Activated T-cell treated with anti-CD3 and anti-CD28 coated beads, Interleukin-2, amount 50 U/mL, for 1 hour (primary cell): ENCODE results near the gene MVB12B.

Experiments used
- DNase-seq: peaks from one replicate; pipeline ENCODE4 v3.0.0-alpha.2; 2020

MVB12B gene

DNA sequence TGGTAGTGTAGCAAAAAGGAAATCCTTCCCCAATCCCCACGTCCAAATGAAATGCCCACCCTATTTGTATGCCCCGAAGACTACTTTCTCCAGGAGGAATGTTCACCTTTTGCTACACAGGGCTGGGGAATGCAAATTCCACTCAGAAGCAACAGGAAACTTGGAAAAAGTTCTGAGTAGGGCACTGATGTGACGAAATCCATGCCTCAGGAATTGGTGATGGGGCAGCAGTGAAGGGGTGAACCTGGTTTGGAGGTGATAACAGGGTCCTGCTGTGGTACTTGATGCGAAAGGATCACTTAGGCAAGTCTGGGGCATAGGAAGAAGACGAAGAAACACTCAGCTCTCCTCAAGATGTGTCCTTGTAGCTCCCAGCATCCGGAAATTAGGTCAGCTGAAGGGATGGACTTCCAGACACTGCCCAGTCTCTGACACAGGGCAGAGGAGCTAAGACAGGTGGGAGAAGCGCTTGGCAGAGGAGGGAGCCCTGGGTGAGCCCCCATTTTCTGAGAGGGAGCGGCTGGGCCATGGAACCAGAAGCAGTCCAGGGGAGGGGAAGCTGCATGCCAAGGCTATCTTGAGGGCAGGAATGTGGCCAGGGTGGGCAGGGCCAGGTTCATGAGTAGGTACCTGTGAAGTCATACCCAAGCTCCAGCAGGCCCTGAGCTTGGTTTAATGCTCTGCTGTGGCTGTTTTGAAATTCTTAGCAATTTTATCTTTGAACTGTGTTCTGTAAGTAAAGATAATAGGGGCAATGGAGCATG lies 22.2 kb upstream of the MVB12B start:
- no peak for DNase-seq

DNA sequence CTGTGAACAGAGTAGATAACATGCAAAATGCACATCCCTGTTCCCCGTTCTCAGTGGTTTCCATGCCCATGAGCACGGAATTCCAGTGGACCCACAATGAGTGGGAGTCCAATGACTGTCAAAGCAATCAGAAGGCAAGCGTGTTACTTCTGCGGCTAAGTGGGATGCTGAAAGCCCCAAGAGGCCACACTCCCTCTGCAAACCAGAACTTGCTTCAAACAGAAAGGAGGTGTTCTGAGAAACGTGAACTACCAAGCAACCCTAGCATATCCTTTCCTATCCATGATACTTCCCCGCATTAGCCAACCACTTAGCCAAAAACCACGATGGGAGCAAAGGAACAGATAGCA lies 21.7 kb upstream of the MVB12B start:
- DNase-seq: no peak

DNA sequence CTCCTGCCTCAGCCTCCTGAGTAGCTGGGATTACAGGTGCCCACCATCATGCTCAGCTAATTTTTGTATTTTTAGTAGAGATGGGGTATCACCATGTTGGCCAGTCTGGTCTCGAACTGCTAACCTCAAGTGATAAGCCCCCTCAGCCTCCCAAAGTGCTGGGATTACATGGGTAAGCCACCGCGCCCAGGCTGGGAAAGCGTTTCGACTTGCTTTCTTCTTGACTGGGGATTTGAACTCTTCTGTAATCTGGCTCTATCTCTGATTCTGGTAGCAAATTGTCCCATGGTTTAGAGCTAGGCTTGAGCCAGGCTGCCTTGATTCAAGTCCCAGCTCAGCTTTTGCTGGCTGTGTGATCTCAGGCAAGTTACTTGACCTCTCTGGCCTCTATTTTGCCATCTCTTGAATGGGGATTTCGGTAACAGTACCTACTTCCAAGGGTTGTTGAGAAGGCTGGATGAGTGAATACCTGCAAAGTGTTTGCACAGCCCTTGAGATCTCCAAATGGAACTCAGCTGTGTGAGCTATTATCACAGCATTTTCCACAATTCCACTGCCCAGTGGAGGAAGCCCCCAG lies 20.5 kb upstream of the MVB12B start:
- no peak for DNase-seq

DNA sequence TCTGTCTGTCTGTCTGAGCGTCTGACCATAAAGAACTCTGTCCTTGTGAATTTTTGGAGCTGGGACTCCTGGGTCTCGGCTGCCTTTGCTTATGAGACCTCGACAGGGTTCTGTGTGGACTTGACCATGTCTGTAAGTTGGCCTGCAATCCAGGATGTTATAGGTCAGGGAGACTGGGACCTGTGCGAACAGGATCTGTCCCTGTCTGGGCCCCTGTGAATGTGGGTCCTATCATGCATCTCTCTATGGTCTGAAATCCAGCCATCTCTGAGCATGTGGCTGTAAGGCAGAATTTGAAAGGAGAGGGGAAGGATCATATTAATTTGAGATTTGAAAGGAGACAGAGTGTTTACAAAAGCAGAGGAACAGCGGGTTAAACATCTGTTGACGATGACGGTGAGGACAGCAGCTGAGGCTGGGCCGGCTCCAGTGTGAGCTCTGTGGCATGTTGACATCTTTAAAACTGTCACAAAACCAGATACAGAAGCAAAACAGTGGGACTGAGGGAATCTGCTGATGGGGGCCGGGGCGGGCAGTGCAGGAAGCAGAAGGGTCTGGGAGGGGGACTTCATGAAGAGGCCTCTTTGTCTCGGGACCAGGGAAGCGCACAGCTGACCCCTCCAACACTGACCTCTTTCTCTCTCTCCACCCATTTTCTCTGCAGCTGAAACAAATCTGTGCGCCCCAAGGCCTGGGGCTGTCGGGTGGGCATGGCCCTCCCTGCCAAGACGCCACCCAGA lies 19.1 kb upstream of the MVB12B start:
- no peak for DNase-seq

DNA sequence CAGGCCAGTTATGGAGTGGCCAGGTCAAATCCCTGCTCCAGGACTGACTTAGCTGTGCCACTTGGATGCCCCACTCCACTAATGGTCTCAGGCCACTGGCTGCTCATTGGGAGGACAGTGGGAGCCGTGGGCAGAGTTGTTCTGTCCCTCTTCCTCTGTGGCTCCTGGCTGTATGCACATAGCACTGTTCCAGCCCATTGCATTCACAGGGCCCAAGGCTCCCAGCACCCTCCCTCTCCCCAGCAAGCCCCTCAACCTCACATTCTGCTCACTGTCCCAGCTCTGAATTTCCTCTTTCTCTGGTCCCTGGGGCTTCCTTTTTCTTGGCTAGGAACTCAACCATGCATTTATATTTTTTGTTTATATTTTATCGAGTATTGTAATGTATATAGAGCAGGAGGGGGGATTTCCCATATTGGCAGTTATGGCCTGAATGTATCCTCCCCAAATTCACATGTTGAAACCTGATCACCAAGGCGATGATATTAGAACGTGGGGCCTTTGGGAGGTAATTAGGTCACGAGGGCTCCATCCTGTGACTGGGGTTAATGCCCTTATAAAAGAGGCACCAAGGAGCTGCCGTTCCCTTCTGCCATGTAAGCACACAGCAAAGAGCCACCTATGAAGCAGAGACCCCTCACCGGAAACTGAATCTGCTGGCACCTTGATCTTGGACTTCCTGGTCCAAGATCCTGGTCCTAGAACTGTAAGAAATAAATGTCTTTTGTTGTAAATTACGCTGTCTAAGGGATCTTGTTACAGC lies 17.0 kb upstream of the MVB12B start:
- DNase-seq: no peak

DNA sequence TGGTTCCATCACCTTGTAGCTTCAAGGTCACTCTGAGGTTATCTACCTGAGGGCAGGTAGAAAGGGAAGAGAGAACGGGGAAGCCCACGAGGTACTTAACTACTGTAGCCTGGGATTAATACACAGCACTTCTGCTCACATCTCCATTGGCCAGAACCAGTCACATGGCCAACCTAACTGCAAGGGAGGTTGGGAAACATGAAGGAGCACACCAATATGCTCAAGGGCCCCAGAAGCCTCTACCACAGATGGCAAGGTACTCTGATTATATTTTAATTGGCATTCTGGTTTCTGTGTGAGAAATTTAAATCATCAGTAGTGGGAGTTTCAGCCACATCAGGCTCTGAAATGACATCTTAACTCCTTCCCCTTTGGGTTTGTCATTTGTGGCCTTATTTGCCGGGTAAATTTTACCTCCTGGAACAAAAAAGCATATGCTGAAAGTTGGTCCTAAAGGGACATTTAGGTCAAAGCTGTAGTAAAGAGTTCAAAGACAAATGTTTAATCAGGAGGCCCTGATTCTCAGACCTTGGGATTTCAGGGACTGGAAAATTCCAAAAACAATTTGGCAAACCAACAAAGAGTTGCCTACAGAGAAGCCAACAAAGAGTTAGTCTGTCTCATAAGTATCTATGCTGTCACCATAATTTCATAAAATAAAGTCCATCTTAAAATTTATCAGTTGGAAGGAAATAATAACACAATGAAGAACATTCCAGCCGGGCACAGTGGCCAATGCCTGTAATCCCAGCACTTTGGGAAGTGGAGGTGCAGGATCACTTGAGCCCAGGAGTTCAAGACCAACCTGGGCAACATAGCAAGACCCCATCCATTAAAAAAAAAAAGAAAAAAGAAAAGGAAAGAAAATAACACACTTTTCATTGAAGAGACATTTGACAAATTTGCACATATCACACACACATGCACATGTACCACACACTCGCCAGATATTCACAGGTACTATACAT lies 13.8 kb upstream of the MVB12B start:
- DNase-seq: no peak

DNA sequence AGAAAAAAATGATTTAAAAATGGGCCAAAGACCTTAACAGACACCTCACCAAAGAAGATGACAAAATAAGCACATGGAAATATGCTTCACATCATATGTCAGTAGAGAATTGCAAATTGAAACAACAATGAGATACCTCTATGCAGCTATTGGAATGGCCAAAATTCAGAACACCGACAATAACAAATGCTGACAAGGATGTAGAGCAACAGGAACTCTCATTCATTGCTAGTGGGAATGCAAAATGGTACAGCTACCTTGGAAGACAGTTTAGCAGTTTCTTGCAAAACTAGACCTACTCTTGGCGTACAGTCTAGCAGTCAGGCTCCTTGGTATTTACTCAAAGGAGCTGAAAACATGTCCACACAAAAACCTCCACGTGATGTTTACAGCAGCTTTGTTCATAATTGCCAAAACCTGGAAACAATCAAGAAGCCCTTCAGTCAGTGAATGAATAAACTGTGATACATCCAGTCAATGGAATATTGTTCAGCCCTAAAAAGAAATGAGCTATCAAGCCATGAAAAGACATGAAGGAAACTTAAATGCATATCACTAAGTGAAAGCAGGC lies 10.5 kb upstream of the MVB12B start:
- DNase-seq: no peak

DNA sequence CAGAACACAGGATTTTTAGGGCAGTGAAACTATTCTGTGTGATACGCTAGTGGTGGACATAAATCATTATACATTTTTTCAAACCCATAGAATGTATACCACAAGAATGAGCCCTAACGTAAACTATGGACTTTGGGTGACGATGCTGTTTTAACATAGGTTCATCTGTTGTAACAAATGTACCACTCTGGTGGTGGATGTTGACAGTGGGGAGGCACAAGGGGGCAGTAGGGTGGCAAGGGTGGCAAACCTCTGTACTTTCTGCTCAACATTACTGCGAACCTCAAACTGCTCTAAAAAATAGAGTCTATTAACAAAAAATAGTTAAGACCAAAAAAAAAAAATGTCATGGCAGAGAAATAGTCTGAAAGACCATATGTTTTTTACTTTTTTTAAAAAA lies 9.1 kb upstream of the MVB12B start:
- peak; percentile 50 for DNase-seq

DNA sequence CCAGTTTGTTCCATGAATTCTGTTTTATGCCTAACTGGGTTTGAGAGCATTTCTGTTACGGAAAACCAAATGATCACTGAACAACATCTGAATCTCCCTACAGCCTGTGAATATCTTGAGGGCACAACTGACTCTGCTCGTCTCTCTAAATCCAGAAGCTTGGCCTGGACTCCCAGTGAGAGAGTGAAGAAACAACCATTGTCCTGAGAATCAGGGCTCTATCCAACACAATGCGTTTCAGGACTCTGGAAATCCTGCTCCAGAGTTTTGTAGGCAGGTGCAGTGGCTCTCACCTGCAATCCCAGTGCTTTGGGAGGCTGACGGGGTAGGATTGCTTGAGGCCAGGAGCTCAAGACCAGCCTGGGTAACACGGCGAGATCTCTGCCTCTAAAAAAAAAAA lies 7.8 kb upstream of the MVB12B start:
- no peak for DNase-seq

DNA sequence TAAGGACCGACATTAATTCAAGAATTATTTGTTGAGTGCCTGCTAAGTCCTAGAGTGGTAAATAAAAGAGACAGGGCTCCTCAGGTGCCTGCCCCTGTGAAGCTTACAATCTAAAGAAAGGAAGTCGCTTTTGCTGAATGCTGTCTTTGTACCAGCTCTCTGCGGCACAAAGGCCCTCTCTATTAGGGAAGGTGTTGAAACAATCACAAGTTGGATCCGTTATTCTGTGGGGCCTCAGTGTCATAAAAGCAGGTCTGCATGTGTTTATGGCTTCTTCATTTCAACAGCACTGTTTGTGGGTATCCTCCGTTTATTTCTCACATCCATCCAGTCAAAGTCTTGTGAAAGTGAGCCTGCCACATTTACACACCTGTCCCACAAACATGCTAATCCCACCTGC lies 7.0 kb upstream of the MVB12B start:
- DNase-seq: no peak

DNA sequence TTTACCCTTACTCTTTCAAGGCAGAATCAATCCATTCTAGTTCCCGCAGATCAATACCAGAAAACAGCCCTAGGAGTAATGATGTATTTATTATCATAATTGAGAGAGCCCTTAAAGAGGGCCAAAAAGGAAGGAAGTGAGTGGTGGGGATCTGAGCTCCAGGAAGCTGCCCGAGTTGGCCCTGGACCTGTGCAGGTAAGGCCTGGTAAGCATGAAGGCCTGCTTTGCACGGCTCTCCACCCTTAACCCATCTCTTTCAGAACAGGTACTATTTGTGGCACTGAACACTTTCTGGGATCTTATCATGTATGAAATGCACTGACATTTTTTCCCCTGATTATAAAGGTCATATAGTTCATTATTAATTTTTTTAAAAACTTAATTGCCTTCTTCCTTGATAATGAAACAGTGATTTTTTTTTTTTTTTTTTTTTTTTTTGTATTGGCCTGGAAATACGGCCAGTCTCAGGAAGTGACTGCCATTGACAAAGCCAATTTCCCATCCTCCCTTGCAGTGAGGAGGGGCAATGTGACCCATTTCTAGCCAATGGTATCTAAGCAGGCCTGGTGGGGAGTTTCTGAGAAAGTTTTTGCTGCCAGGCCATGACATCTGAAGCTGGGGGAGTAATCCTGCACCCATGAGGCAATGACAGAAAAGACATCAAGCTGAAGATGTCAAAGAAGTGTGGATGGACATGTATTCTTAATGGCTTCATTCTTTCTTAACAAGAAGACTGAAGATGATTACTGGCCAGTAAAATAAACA lies 6.3 kb upstream of the MVB12B start:
- DNase-seq: no peak

DNA sequence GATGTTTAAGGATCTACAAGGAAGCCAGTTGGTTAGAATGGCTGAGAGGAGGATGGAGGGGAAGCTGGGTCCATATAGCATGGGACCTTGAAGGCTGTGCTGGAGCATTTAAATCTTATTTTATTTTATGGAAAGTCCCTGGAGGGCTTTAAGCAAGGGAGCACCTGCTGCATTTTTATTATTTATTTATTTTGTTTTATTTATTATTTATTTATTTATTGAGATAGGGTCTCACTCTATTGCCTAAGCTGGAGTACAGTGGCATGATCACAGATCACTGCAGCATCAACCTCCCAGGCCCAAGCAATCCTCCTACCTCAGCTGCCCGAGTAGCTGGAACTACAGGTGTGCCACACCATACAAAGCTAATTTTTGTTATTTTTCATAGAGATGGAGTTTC lies 4.9 kb upstream of the MVB12B start:
- DNase-seq: no peak

DNA sequence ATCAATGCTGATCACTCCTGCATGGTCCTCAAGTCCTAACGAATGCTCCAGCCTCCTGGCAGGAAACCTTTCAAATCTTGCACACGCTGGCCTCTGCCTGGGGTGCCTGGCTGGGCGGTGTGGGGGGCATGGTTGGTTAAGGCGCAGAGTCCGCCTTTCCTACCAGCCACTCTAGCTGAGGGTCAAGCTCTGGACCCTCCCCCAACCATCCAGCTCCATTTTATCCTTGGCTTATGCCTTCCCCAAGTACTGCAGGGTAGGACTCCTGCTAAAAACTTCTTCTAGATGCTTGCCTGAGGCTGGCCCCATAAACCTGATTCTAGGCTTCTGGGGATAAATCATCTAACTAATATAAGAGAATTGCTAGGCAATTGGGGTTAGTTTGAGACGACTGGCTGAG lies 808 bp upstream of the MVB12B start:
- DNase-seq: no peak

DNA sequence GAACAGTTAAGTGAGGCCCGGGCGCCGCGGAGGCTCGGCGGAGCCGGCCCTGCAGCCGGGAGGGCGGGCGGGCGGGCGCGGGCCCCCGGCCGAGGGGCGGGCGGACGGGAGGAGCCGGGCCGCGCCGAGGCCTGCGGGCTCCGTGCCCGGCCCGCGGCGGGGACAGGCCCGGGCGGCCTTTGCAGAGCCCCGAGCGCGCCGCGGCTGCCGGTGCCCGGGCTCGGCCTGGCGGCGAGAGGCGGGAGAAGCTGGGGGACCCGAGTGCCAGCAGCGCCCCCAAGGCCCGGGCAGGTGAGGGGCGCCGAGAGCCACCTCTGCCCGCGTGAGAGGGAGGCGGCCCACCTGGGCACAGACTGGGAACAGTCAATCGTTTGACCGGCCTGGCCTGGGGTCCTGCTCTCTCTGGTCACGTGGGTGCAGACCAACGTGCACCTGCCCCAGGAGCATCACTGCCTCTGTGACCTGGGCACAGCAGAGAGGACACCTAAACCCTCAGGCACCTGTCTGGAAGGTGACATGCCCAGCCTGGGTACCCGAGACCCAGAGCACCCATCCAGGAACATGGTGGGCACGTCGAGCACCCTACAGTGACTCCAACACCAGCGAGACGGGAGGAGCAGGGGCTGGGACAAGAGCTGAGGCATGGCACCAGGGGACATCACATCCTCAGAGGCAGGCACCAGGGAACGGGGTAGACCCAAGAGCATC lies 531 bp downstream of the MVB12B start:
- peak; percentile 54 for DNase-seq

DNA sequence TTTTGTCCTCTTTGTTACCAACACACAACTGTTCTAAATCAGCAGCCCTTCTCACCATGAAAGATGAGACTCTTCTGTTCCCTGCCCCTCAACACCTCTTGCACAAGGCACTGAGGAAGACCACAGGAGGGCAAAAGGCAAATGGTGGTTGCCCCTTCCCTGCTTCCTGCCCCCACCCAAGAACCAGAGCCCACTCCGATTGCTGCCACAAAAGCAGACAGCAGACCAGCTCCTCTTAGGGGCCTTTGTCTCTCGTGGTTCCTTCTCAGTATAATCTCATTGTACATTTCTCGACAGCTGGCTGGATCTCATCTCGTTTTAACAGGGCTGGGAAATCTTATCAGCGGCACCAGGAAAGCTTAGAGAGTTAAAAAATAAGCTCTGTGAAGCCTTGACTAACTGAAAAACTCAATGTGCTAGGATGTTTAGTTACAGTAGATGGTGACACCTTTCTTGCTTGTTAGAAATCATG lies 1.1 kb downstream of the MVB12B start:
- DNase-seq: no peak

DNA sequence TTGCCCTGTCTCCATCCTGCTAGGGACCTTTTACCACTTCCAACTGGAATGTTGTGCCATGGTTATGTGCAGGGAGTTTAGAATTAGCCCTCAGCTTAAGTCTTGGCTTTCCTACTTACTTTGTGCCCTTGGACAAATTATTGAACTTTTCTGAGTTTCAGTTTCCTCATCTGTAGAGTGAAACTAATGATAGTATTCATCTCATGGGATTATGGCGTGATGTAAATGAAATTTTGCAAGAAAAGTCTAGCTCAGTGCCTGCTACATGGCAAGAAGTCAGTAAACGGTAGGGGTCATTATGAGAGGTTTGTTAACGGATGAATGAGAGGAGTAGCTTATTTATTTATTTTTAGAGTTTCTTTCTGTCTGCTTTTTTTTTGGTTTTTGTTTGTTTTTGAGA lies 1.8 kb downstream of the MVB12B start:
- no peak for DNase-seq

DNA sequence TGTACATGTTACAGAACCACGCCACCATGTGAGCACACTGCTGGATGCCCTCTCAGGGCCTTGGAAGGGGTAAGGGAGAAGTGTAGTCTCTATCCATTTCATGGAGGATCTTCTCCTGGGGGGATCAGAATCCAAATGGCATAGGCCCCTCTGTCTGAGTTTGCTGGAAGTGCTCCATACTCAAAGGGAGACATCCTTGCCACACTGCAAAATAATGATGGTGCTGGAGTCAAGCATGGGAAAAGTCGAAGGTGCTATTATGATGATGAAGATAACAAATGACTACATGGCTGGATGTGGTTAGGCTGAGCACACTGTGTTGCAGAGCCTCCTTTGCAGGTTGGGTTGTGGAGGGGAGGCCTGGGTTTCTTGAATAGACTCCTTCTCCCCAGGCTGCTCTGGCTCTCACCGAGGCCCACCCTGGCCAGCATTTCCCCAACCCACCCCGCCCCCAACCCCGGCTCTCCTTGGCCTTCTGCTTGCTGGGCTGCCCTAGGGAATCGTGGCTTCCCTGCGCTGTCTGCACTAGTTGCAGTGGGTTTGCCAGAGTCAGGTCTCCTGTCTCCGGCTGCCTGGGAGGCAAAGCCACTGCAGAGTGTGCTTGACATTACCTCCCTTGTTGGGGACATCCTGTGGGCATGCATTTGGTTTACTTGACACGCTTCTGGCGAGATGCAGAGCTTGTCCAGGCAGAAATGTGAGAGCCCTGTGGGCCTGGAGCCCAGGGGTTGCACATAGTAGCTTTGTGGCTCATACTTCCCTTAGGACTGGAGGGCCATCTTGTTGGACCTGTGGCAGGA lies 3.0 kb downstream of the MVB12B start:
- DNase-seq: no peak

DNA sequence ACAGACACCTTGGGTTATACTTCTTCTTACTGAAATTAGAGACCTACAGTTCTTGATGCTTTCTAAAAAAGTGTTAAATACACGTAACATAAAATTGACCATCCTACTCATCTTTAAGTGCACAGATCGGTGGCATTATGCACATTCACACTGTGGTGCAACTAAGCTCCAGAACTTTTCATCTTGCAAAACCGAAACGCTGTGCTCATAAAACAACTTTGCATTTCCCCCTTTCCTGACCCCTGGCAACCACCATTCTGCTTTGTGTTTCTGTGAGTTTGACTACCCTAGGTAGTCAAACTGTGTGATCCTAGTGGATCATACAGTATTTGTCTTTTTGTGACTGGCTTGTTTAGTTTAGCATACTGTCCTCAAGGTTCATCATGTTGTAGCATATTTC lies 3.9 kb downstream of the MVB12B start:
- DNase-seq: no peak

DNA sequence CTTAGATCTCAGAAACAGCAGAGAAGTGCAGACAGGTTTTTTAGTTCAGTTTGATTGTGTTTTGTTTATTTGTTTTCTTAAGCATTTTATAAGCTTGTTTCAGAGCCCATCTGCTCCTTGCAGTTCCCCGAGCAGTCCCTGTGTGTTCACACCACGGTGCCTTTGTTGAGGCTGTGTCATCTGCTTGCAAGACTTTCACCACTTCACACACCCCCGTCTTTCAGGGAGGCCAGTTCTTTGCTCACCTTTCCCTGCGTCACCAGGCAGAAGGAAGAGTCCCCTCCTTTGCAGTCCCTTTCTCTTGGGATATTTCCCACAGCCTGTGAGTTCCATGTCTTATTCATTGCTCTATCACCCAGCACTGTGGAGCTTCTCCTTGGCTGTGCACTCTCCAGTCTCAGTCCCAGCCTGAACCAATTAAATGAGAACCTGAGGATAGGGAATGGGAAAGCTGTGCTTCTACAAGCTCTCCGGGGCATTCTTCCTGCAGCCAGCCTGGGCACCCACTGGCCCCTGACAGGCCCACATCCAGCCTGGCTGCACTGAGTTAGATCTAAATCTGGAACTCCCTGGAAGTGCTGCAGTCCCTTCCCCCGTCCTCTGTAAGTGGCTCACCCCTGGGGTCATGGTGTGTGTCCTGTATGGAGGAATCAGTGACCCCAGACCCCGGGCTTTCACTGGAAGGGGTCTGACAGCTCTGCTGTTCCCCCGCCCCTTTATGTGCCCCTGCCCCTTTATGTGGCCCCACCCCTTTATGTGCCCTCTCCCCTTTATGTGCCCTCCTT lies 5.5 kb downstream of the MVB12B start:
- no peak for DNase-seq
